ENCODE results near the gene SYT3. TPM values are rescaled to one million over a fixed set of nuclear protein-coding genes. Genes with fewer than 3 reads are reported as not detected.
"Not testable (repeated sequence)": the region's sequence is repeated elsewhere in the genome, so short reads cannot be mapped to it uniquely, and the experiment has no call there.

SYT3 gene
- total RNA-seq, 1 donor = not detected

DNA sequence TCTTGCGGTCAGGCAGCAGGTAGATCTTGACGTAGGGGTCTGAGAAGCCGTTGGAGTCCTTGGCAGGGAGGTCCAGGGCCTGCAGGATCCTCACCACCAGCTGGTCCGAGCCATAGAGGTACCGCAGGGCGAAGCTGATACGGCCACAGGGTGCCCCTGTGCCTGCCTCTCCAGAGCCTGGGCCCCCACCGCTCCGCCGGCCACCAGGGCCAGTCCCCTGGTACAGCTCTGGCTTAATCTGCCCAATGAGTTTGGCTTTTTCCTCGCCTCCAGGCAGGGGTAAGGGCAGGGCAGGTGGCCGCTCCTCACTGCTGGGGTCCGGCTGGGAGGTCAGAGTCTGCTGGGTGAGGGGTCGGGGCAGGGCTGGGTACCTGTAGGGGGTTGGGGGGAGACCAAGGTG is 9.9 kb downstream of the SYT3 start:
- peaks cover 10% of the 10 kb centered on the region for H3K9me3 ChIP-seq (ENCODE audit: low read depth, low read length)
- no peaks in the 10 kb centered on the region for H3K4me1 ChIP-seq (ENCODE audit: insufficient read depth, low read length)
- H3K4me3 ChIP-seq (ENCODE audit: low read length) = no peak overlapping the region
- H3K27me3 ChIP-seq (ENCODE audit: insufficient read depth, low read length) = no peaks in the 10 kb centered on the region

DNA sequence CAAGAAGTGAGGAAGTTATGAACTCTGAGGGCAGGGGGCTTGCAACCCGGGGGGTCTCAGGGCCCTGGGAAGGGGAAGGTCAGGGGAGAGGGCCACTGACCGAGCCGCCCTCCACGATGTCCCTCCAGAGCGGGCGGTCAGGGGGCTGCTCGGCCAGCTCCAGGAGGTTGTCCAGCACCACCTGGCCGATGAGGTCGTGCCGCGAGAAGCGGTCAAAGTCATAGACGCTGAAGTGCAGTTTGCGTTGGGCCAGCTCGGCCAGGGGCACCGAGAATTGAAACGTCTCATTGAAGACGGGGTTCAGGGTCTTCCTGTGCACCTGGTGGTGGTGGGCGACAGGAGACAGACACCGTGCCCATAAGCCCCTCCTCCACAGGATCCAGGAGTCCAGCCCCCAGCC is 10.5 kb downstream of the SYT3 start:
- H3K4me1 ChIP-seq (ENCODE audit: insufficient read depth, low read length) = no peaks in the 10 kb centered on the region
- H3K9me3 ChIP-seq (ENCODE audit: low read depth, low read length) = peaks cover 9% of the 10 kb centered on the region
- no peak overlapping the region for H3K4me3 ChIP-seq (ENCODE audit: low read length)
- H3K27me3 ChIP-seq (ENCODE audit: insufficient read depth, low read length) = no peaks in the 10 kb centered on the region

DNA sequence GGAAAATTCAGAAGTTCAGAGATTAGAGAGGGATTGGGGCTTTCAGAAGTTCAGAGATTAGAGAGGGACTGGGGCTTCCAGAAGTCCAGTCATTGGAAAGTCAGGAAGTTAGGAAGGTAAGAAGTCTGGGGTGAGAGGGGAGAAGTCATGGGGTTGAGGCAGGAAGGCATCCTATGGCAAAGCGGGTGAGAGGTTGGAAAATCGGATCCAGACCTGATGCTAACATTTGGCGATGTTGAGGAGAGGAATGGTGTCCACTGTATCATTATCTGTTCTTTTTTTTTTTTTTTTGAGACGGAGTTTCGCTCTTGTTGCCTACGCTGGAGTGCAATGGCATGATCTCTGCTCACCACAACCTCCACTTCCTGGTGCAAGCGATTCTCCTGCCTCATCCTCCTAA is 11.1 kb downstream of the SYT3 start:
- H3K27me3 ChIP-seq (ENCODE audit: insufficient read depth, low read length) = no peaks in the 10 kb centered on the region
- H3K4me1 ChIP-seq (ENCODE audit: insufficient read depth, low read length) = no peaks in the 10 kb centered on the region
- H3K9me3 ChIP-seq (ENCODE audit: low read depth, low read length) = peaks cover 3% of the 10 kb centered on the region
- no peak overlapping the region for H3K4me3 ChIP-seq (ENCODE audit: low read length)

DNA sequence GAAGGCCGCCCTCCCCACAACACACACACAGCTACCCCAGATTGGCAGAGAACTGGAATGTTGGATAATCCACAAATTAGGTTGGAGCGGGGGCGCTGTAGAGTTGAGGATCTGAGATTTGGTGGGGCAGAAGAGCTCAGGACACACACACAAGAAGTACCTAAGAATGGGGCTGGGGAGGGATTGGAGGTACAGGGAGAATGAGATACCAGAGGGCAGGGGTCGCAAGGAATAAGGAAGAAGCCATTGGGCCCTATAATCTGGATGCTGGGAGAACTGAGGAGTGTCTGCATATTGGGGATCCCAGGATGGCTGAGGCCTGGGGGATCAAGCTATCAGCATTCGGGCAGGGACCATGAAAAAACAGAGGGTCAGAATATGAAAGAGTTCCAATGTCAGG is 11.5 kb downstream of the SYT3 start:
- no peak overlapping the region for H3K4me3 ChIP-seq (ENCODE audit: low read length)
- no peaks in the 10 kb centered on the region for H3K27me3 ChIP-seq (ENCODE audit: insufficient read depth, low read length)
- no peaks in the 10 kb centered on the region for H3K9me3 ChIP-seq (ENCODE audit: low read depth, low read length)
- H3K4me1 ChIP-seq (ENCODE audit: insufficient read depth, low read length) = no peaks in the 10 kb centered on the region

DNA sequence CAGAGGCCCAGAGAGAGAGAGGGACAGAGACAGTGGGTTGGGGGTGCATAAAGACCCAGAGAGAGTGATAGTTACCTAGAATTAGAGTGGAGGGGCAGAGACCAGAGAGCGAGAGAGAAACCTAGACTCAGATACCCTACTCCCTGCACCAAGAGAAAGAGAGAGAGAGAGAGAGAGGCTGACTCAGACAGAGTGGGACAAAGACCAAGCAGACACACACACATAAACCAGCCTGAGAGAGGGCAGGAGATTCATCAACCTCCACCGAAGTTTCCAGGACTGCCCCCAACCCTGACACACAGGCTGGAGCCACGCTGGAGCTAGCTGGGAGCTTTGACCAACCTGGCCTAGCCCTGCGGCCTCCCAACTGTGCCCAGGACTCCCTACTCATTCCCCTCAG is 12.9 kb downstream of the SYT3 start:
- Histone ChIP-seq H3K4me1 (ENCODE audit: insufficient read depth, low read length) (no peaks in the 10 kb centered on the region), H3K27me3 (ENCODE audit: insufficient read depth, low read length) (no peaks in the 10 kb centered on the region), H3K9me3 (ENCODE audit: low read depth, low read length) (no peaks in the 10 kb centered on the region)

DNA sequence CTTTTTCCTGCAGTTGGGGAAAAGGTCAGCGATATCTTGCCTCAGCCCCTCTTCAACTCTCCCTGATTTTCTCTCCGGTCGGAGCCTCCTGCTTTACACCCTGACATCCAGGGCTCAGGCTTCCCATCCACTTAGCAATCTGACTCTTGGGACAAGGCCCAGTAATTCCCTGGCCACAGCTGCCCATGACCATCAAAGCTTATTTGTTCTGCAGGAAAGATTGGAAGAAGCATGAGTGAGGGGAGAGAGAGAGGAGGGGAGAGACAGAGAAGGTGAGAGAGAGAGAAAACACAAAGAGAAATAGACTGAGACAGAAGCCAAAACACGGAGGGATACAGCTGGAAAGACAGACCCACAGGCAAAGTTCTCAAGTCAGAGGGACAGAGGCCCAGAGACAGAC is 13.7 kb downstream of the SYT3 start:
- Histone ChIP-seq H3K9me3 (ENCODE audit: low read depth, low read length) (no peaks in the 10 kb centered on the region), H3K4me1 (ENCODE audit: insufficient read depth, low read length) (no peaks in the 10 kb centered on the region), H3K27me3 (ENCODE audit: insufficient read depth, low read length) (no peaks in the 10 kb centered on the region), H3K4me3 (ENCODE audit: low read length) (no peak overlapping the region)

More for the DNA sequence above, 12.9 kb downstream of the SYT3 start:
- no peak overlapping the region for H3K4me3 ChIP-seq (ENCODE audit: low read length)

DNA sequence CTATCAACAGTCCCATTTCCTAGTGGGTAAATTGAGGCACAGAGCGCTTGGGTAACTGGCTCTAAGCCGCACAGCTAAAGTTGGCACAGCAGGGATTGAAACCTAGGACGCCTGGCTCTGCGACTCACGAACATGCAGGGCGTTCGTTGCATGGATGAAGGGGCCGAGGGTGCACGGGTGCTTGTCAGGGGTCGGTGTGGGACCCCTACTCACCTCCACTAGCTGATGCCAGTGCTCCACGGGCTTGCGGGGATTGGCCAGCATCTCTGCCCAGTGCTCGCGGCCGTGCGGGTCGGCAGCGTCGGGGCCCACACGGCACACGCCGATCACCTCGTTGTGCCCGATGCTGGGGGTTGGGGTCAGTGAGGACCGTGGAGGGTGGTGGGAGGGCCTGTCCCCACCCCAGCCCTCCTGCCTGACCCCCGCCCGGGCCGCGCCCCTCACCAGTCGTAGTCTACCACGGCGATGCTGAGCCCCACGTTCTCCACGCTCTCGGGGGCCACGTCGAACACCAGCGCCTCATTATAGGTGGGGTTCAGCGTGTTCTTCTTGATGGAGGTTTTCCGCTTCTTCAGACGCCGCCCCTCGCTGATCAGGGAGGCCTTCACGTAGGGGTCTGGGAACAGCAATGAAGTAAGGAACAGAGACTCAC is 14.6 kb downstream of the SYT3 start:
- Histone ChIP-seq H3K4me1 (ENCODE audit: insufficient read depth, low read length) (no peaks in the 10 kb centered on the region), H3K4me3 (ENCODE audit: low read length) (no peak overlapping the region), H3K27me3 (ENCODE audit: insufficient read depth, low read length) (no peaks in the 10 kb centered on the region), H3K9me3 (ENCODE audit: low read depth, low read length) (no peaks in the 10 kb centered on the region)

DNA sequence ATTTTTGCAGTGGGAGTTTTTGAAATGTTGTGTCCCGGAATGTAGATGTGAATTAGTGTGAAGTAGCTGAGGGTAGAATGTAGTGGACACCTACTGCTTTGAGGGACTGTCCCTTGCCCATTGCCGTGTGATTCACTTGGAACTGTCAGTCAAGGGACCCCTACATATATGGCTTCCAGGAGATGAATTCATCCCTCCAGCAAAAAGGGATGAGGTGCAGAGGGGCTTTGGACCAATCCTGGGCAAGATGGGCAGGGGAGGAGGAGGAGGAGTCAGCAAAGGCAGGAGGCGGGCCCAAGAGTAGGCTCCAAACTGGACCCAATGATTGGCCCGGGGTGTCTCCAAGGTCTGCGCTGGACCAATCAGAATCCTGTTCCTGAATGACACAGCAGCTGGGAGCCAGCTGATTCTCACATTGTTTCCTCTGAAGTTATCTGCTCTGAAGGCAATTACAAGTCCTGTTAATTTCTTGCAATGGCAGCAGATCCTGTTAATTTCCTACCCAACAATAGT is 19.2 kb downstream of the SYT3 start:
- not testable (repeated sequence) for H3K4me1 ChIP-seq (ENCODE audit: insufficient read depth, low read length); H3K4me3 ChIP-seq (ENCODE audit: low read length); H3K9me3 ChIP-seq (ENCODE audit: low read depth, low read length)

DNA sequence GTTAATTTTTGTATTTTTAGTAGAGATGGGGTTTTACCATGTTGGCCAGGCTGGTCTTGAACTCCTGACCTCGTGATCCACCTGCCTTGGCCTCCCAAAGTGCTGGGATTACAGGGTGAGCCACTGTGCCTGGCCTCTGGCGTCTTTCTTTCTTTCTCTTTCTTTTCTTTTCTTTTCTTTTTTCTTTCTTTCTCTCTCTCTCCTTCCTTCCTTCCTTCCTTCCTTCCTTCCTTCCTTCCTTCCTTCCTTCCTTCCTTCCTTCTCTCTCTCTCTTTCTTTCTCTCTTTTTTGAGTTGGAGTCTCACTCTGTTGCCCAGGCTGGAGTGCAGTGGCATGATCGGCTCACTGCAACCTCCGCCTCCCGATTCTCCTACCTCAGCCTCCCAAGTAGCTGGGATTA is 20.5 kb downstream of the SYT3 start:
- not testable (repeated sequence) for H3K4me3 ChIP-seq (ENCODE audit: low read length); H3K9me3 ChIP-seq (ENCODE audit: low read depth, low read length); H3K27me3 ChIP-seq (ENCODE audit: insufficient read depth, low read length); H3K4me1 ChIP-seq (ENCODE audit: insufficient read depth, low read length)

More for the DNA sequence above, 19.2 kb downstream of the SYT3 start:
- H3K27me3 ChIP-seq (ENCODE audit: insufficient read depth, low read length) = not testable (repeated sequence)

DNA sequence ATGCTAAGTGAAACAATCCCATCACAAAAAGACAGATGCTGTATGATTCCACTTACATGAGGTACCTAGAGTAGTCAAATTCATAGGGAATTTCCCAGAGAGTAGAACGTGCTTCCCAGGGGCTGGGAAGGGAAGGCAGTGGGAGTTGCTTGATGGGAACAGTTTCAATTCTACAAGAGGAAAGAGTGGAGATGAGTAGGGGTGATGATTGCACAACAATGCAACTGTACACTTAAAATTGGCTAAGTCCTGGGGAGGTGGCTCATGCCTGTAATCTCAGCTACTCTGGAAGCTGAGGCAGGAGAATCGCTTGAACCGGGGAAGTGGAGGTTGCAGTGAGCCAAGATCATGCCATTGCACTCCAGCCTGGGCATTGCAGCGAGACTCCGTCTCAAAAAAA is 21.3 kb downstream of the SYT3 start:
- H3K4me1 ChIP-seq (ENCODE audit: insufficient read depth, low read length); H3K9me3 ChIP-seq (ENCODE audit: low read depth, low read length); H3K27me3 ChIP-seq (ENCODE audit: insufficient read depth, low read length); H3K4me3 ChIP-seq (ENCODE audit: low read length): not testable (repeated sequence)

DNA sequence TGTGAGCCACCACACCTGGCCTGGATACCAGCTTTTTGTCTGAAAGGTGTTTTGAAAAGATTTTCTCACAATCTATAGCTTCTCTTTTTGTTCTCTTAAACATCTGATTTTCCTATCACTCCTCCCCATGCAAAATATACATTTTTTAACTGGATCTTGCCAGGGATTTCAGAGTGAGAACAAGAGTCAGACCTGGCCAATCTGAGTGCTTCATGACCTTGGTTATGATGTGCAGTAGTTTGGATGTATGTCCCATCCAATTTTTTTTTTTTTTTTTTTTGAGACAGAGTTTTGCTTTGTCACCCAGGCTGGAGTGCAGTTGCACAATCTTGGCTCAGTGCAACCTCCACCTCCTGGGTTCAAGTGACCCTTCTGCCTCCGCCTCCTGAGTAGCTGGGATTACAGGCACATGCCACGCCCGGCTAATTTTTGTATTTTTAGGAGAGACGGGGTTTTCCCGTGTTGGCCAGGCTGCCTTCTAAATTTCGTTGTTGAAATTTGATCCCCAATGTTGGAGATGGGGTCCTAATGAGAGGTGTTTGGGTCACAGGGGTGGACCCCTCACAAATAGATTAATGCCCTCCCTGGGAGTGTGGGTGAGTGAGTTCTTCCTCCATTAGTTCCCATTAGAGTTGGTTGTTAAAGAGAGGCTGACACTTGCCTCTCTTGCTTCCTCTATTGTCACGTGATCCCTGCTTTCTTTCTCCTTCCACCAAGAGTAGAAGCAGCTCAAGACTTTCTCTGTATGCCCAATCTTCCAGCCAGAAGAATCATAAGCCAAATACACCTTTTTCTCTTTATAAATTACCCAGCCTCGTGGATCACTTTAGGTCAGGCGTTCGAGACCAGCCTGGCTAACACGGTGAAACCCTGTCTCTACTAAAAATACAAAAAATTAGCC is 26.9 kb downstream of the SYT3 start:
- H3K9me3 ChIP-seq (ENCODE audit: low read depth, low read length); H3K4me1 ChIP-seq (ENCODE audit: insufficient read depth, low read length); H3K4me3 ChIP-seq (ENCODE audit: low read length); H3K27me3 ChIP-seq (ENCODE audit: insufficient read depth, low read length): not testable (repeated sequence)

DNA sequence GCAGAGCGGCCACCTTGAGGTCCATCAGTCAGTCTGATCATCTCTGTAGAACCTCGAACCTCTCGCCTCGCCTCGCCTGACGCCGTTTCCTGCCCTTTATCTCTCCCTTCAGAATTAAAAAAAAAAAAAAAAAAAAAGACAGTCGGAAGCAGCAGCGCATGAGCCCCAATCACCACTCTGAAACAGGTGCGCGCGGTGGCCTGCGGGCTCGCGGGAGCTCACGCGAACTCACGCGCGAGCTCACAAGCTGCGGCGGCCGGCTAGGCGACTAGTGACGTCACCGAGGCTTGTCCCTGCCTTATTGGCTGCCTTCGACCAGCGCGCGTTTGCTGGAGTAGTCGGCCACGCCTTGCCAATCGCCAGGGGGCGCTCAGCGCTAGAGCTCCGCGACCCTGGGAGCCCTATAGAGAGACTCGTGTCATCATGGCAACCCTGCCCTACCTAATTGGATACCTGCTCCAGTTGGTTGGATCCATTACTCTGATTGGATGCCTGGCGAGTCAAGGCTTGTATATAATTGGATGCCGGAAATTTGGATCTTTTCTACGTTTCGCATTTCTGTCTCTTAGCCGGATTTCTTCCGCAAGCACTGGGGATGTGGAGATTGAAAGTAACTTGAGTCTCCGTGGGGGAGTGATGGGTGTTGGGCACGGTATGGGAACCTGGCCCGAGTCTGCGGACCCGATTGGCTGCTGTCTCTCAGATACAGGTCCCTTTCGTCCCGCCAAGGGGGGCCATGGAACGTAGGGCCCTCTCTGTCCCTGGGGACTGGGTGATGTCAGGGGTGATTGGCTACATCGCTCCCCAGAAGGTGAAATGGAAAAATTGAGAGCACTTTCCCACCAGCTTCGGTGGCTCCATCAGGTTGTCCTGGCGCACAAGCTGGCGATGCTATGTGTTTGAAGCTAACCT is 31.6 kb downstream of the SYT3 start:
- no peaks in the 10 kb centered on the region for H3K27me3 ChIP-seq (ENCODE audit: insufficient read depth, low read length)
- peaks cover 10% of the 10 kb centered on the region for H3K4me1 ChIP-seq (ENCODE audit: insufficient read depth, low read length)
- H3K9me3 ChIP-seq (ENCODE audit: low read depth, low read length) = no peaks in the 10 kb centered on the region
- no peak overlapping the region for H3K4me3 ChIP-seq (ENCODE audit: low read length)

DNA sequence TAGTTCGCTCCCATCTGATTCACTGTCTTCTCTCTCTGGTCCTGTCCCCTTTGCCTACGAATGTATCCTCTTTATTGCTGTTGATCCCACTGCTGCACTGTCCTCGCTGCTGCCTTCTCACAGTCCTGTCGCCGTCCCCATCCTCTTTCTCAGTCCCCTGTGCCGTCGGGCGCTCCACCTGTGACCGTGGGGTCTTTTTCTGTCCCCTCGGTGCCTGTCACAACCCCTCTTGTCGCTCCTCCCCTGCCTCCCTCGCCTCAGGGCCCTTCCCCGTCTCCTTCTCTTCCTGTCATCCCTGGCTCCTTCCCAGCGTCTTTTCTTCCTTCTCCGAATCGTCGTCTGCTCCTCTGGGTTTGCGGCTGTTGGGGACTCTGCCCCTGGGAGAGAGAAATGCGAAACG is 32.3 kb downstream of the SYT3 start:
- H3K4me1 ChIP-seq (ENCODE audit: insufficient read depth, low read length) = peaks cover 10% of the 10 kb centered on the region
- peaks cover 4% of the 10 kb centered on the region for H3K27me3 ChIP-seq (ENCODE audit: insufficient read depth, low read length)
- no peaks in the 10 kb centered on the region for H3K9me3 ChIP-seq (ENCODE audit: low read depth, low read length)
- H3K4me3 ChIP-seq (ENCODE audit: low read length) = no peak overlapping the region

DNA sequence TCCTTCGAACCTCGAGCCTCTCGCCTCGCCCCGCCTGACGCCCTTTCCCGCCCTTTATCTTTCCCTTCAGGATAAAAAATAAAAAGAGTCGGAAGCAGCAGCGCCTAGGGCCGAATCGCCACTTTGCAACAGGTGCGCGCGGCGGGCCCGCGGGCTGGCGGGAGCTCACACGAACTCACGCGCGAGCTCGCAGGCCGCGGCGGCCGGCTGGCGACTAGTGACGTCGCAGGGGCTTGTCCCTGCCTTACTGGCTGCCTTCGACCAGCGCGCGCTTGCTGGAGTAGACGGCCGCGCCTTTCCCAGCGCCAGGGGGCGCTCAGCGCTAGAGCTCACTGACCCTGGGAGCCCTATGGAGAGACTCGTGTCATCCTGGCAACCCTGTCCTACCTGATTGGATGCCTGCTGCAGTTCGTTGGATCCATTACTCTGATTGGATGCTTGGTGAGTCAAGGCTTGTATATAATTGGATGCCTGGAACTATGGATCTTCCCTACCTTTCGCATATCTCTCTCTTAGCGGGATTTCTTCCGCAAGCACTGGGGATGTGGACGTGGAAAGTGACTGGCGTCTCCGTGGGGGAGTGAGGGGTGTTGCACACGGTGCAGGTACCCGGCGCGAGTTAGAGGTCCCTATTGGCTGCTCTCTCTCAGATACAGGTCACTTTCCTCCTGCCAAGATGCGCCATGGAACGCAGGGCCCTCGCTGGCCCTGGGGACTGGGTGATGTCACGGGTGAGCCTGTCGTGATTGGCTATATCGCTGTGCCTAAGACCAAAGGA is 33.4 kb downstream of the SYT3 start:
- H3K9me3 ChIP-seq (ENCODE audit: low read depth, low read length); H3K27me3 ChIP-seq (ENCODE audit: insufficient read depth, low read length); H3K4me1 ChIP-seq (ENCODE audit: insufficient read depth, low read length); H3K4me3 ChIP-seq (ENCODE audit: low read length): not testable (repeated sequence)
